Medulla oblongata (tissue), 1 donor: ENCODE data around the gene CALHM6.
"Not testable (repeated sequence)": the region's sequence is repeated elsewhere in the genome, so short reads cannot be mapped to it uniquely, and the experiment has no call there.

Source experiments
- DNase-seq: peaks from one replicate; pipeline ENCODE4 v3.0.0-alpha.2; 2015; ENCODE audit errors: extremely low spot score

Gene CALHM6

GRCh38 chr6:116476002-116476678 lies 15.0 kb downstream of the CALHM6 start:
- no peak for DNase-seq

GRCh38 chr6:116482780-116483179 lies 21.6 kb downstream of the CALHM6 start:
- DNase-seq: no peak

DNA sequence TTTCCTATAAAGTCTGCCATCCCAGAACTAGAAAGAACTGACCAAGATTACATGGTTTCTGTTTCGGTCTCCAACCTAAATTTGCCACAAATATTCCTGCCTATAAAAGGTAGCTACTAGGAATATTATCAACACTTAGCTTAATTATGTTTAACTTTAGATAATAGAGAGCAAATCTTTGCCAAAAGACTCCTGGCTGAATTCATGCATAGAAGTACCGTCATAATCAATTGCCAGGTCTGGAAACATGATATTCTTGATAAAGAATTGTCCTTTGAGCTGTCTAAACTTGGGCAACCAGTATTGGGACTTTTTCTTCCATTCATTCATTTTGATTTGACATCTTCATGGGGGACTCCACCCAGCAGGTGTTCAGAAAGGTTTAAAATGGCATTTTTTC lies 22.4 kb downstream of the CALHM6 start:
- DNase-seq: no peak

DNA sequence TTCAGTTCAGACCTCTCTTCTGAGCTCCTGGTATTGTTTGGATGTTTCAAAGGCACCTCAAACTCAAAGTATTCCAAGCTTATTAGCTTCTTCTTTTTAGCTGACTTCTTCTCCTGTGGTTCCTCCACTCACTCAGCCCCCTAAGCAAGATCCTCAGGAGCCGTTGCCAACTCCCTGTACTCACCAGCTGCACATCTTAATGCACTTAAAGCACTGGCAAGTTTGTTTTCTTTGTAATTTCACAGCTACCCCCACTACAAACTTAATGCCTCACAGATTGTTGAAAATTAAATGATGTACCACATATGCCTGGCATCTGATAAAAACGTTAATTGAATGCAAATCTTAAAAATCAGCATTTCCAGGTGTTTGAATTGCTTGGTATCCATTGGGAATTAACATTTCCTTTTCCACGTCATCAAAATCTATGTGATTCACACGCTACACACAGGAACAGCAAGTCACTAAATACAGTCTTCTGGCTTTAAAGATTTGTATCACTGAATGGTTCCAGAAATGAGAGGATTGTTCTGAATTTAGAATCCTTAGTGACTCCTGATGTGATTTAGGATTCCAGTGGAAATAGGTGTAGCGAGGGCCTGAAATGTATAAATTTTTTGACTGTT lies 24.5 kb downstream of the CALHM6 start:
- no peak for DNase-seq

DNA sequence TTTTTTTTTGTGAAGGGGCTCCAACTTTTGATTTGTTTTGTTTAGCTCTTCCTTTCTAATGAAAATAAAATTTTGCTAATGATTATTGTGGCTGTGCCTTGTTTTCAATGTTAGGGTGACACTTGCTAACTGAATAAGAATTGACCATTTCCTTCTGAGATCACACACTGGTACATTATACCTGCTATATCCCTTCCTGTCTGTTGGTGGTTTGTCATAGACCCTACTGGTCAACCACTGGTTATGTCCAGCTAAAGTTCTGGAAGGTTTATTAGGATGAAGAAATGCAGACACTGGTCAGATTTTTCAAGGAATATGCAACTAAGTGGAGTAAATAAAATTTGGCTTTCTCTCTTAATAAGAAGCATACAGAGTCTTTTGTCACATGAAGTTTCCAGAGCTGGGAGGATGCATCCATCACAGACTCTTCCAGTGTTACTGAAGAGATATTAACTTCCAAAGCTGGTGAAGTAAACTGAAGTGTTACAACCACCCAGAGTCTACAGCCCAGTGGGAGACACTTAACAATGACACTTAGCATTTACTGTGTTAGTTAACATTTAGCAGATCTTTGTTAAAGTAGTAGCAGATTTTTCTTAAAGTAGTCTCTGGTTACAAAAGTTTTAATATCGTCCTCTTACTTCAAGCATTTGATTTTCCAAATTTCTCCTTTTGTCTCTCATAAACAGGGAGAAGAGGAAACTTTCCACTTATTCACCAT lies 30.6 kb downstream of the CALHM6 start:
- DNase-seq: no peak

DNA sequence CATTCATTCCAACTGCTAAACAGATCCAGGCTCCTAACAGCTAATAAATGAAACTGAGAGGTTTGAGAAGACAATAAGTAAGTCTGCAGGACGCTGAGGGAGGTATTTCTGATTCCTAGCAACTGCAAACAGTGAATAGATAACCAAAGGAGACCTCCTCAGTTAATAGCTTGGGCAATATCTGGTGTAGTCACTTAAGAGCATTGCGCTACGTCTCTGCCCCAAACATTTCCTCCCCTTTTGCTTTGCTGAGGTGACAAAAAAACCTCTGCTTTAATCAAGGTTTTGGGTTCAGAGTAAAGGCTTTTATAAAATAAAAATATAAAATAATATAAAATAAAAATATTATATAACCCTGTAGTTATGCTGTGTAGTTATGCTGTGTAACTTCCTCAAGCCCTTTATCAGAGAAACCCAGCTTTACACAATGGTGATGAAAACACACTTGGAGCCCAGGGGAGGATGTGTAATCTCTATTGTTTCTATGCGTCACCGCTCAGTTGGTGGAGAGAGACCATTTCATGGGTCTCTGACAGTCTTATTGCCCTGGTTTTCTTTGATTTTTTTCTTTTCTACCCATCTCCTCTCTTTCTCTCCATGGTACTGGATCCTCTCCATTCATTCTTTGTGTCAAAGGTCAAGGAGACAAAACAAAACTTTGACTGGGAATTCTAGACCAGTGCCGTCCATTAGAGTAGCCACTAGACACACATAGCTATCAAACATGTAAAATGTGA lies 31.3 kb downstream of the CALHM6 start:
- DNase-seq: no peak

DNA sequence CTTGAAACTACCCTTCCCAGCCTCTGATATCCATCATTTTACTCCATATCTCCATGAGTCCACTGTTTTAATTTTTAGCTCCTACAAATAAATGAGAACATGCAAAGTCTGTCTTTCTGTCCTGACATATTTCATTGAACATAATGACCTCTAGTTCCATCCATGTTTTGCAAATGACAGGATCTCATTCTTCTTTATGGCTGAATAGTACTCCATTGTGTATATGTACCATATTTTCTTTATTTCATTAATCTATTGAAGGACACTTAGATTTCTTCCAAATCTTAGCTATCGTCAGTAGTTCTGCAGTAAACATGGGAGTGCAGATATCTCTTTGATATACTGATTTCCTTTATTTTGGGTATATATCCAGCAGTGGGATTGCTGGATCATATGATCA lies 34.0 kb downstream of the CALHM6 start:
- not testable (repeated sequence) for DNase-seq

GRCh38 chr6:116497113-116497676 lies 36.0 kb downstream of the CALHM6 start:
- DNase-seq: no peak

- DNase-seq: no peak
These were observed 39.8 kb downstream of the CALHM6 start for GRCh38 chr6:116500969-116501433.

GRCh38 chr6:116507324-116507723 lies 46.1 kb downstream of the CALHM6 start:
- no peak for DNase-seq

DNA sequence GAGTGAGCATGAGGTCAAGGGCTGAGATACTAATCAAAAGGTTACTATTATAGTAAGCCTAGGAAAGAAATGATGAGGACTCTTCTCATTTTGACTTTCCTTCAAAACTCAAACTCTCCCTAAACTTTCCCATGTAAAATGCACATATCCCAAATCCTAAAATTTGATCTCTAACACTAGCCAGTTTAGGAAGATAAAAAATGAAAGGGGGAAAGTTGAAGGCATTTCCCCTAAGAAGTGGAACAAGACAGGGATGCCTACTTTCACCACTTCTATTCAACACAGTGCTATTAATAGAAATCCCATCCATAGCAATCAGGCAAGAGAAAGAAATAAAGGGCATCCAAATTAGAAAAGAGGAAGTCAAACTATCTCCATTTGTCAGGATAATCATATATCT lies 47.4 kb downstream of the CALHM6 start:
- DNase-seq: no peak

DNA sequence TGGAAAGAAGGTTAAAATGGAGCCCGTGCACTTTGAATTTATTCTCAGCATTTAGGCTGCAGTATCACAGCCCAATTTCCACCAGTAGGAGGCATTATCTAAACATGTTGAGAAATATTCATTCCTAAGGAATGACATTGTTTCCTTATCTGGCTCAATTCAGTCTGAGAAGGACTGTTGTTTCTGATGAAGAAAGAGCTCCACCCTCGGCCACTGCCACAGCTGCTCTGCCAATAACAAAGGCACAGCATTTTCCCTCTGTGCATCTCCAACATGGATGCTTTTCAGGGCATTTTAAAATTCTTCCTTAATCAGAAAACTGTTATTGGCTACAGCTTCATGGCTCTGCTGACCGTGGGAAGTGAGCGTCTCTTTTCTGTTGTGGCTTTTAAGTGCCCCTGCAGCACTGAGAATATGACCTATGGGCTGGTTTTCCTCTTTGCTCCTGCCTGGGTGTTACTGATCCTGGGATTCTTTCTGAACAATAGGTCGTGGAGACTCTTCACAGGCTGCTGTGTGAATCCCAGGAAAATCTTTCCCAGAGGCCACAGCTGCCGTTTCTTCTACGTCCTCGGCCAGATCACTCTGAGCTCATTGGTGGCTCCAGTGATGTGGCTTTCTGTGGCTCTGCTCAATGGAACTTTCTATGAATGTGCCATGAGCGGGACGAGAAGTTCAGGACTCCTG lies 50.4 kb downstream of the CALHM6 start, which contains the start of gene CALHM5:
Gene CALHM5 (plus strand): TSS at position 216 of the 687 bp plus-strand sequence. CDS start 58 bp downstream, at position 274.
- DNase-seq: peak; percentile 47

- peak; percentile 14 for DNase-seq
These were observed 51.0 kb downstream of the CALHM6 start for GRCh38 chr6:116512111-116512559.

GRCh38 chr6:116512734-116513133 lies 51.6 kb downstream of the CALHM6 start:
- no peak for DNase-seq
